ENCODE measurements around the gene C16orf90. TPM values are rescaled to one million over a fixed set of nuclear protein-coding genes. Genes with fewer than 3 reads are reported as not detected.

C16orf90 gene
- total RNA-seq, 4 donors from 2014 or later, result not detected

DNA sequence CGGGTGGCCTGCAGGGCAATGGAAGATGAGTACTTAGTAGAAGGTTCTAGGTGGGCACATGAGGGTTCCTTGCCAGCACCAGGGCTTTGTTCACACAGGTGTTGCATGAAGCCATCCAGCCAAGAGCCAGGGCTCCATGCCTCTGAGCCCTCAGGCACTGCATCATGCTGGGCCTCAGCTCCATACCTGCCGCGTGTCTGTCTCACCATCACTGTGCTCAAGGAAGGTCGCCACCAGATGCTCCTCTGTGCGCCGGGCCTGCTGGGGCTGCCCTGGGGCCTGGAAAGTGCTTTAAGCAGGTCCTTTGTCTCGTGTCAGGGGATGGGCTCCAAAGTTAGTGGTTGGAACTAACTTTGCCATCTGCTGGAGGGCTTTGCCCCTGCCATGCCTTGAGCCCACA lies 25.6 kb downstream of the C16orf90 start:
- Histone ChIP-seq H3K4me1 (no peaks in the 10 kb centered on the region), H3K4me3 (no peak overlapping the region)

DNA sequence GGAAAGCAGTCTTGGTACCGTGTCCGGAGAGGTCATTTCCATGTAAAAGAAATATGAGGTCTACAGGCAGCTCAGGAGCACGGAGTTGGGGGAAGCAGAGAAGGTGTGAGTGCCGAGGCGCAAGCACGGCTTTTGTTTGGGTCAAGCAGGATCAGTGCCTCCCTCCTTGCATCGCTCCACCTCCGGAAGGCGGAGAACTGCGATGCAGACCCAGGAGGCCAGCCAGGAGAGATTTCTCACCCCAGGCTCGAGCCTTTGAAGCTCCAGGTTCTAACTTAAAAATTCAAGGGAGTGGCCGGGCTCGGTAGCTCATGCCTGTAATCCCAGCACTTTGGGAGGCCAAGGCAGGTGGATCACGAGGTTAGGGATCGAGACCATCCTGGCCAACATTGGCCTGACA lies 26.8 kb downstream of the C16orf90 start:
- DNase-seq, result no peak
- intact Hi-C loops (cut with DNase I; ENCODE audit: low total_unique reads), result no loop called here
- Histone ChIP-seq H3K27me3 (no peaks in the 10 kb centered on the region), H3K36me3 (no peaks in the 10 kb centered on the region), H3K4me1 (no peaks in the 10 kb centered on the region), H3K27ac (no peak overlapping the region), H3K4me3 (no peak overlapping the region), H3K9me3 (no peaks in the 10 kb centered on the region)
- TF ChIP-seq POLR2A (IDR thresholded peaks at IDR 0.05), result no peak
- TF ChIP-seq, protein P1, sequence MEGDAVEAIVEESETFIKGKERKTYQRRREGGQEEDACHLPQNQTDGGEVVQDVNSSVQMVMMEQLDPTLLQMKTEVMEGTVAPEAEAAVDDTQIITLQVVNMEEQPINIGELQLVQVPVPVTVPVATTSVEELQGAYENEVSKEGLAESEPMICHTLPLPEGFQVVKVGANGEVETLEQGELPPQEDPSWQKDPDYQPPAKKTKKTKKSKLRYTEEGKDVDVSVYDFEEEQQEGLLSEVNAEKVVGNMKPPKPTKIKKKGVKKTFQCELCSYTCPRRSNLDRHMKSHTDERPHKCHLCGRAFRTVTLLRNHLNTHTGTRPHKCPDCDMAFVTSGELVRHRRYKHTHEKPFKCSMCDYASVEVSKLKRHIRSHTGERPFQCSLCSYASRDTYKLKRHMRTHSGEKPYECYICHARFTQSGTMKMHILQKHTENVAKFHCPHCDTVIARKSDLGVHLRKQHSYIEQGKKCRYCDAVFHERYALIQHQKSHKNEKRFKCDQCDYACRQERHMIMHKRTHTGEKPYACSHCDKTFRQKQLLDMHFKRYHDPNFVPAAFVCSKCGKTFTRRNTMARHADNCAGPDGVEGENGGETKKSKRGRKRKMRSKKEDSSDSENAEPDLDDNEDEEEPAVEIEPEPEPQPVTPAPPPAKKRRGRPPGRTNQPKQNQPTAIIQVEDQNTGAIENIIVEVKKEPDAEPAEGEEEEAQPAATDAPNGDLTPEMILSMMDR (IDR thresholded peaks at IDR 0.05), result no peak

More for the DNA sequence above, 25.6 kb downstream of the C16orf90 start:
- no peak for DNase-seq
- Histone ChIP-seq H3K27me3 (no peaks in the 10 kb centered on the region), H3K27ac (no peak overlapping the region), H3K36me3 (no peaks in the 10 kb centered on the region), H3K9me3 (no peaks in the 10 kb centered on the region)
- intact Hi-C loops (cut with DNase I; ENCODE audit: low total_unique reads), result no loop called here
- TF ChIP-seq POLR2A (IDR thresholded peaks at IDR 0.05), result no peak
- TF ChIP-seq, protein P1 (IDR thresholded peaks at IDR 0.05), result no peak

DNA sequence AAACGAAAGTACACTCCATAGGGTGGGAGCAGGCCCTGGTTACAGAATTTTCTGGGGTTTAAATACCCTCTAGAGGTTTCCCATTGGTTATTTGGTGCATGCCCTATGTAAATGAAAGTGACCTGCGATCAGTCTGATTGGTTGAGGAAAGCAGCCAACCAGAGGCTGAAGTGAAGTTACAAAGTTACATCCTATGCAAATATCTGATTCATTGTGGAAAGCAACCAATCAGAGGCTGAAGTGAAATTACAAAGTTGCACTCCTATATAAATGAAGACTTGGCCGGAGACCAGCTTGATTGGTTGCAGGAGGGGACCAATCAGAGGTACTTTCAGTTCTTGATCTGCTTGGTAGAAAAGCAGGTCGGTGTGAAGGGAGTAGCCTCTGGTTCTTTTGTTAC lies 27.4 kb downstream of the C16orf90 start:
- no peak for TF ChIP-seq POLR2A (IDR thresholded peaks at IDR 0.05)
- TF ChIP-seq, protein P1 (IDR thresholded peaks at IDR 0.05), result no peak
- DNase-seq, result no peak
- H3K4me1 ChIP-seq, result no peaks in the 10 kb centered on the region

DNA sequence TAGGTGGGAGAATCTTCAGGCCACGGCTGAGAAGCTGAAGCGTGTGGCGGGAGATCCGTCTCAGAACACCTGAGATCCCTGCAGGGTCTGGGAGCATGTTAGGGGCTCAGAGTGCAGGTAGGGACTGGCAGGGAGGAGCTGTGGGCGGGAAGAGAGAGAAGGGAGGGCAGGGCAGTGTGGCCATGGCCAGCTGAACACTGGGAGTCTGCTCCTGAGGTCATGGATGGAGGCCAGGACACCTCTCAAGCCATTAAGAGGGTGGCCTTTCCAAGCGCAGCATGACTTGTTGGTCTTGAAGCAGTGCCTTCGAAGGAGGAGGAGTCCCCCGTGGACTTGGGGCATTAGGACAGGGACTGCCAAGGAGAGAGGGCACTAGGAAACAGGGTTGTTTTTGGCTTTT lies 28.1 kb downstream of the C16orf90 start:
- Histone ChIP-seq H3K27ac (no peak overlapping the region), H3K4me1 (no peaks in the 10 kb centered on the region), H3K27me3 (no peaks in the 10 kb centered on the region), H3K9me3 (no peaks in the 10 kb centered on the region), H3K36me3 (no peaks in the 10 kb centered on the region), H3K4me3 (no peak overlapping the region)
- intact Hi-C loops (cut with DNase I; ENCODE audit: low total_unique reads), result no loop called here
- no peak for DNase-seq
- no peak for TF ChIP-seq POLR2A (IDR thresholded peaks at IDR 0.05)
- TF ChIP-seq, protein P1 (IDR thresholded peaks at IDR 0.05), result no peak

More for the DNA sequence above, 27.4 kb downstream of the C16orf90 start:
- Histone ChIP-seq H3K27ac (no peak overlapping the region), H3K4me3 (no peak overlapping the region), H3K36me3 (no peaks in the 10 kb centered on the region), H3K27me3 (no peaks in the 10 kb centered on the region), H3K9me3 (no peaks in the 10 kb centered on the region)
- intact Hi-C loops (cut with DNase I; ENCODE audit: low total_unique reads), result no loop called here

DNA sequence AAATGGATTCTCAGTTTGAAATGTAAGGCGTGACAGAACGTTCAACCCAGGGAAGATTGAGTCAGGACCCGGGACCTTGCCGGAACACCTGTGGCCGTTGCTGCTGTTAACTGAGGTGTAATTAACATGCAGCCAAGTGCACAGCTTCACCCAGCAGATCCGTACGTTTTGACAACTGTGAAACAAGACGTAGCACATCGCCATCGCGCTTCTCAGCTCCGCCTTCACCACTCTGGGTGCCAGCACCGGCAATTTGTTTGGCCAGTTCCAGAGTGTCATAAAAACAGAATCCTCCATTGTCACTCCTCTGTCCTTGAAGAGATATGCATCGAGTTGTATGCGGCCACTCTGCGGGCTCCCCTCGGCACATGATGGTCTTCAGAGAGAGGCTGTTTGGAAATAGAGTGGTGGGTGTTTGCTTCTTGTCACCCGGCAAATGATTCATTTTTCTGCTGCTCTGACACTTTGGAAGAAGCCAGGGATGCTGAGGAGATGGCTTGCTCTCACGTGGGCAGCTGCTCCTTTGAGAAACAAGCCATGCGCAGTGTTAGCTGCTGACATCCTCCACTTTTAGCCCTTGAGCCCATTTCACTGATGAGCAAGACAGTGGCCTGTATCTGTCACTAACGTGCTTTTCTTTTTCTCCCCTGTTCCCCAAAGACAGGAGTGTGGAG lies 29.2 kb downstream of the C16orf90 start:
- DNase-seq, result no peak
- Histone ChIP-seq H3K4me1 (no peaks in the 10 kb centered on the region), H3K27ac (no peak overlapping the region), H3K36me3 (no peaks in the 10 kb centered on the region), H3K4me3 (no peak overlapping the region), H3K27me3 (no peaks in the 10 kb centered on the region), H3K9me3 (no peaks in the 10 kb centered on the region)
- intact Hi-C loops (cut with DNase I; ENCODE audit: low total_unique reads), result no loop called here
- TF ChIP-seq, protein P1 (IDR thresholded peaks at IDR 0.05), result no peak
- TF ChIP-seq POLR2A (IDR thresholded peaks at IDR 0.05), result no peak

All from uterus (tissue), 4 donors.